NT2/D1 (cell line): ENCODE data around the gene HPS6.

ENCODE experiments used
- SUZ12 ChIP-seq: IDR thresholded peaks from 2 replicates; pipeline ENCODE4 v1.6.1; 2011; ENCODE audit not compliant: insufficient read length, insufficient read depth; ENCODE audit errors: extremely low read depth
- YY1 ChIP-seq: IDR thresholded peaks from 2 replicates; pipeline ENCODE4 v1.6.1; 2011; ENCODE audit not compliant: insufficient read length, insufficient read depth
- ZNF274 ChIP-seq: IDR thresholded peaks from 2 replicates; pipeline ENCODE4 v1.6.1; 2011; ENCODE audit warnings: mild to moderate bottlenecking, low read depth, low read length

DNA sequence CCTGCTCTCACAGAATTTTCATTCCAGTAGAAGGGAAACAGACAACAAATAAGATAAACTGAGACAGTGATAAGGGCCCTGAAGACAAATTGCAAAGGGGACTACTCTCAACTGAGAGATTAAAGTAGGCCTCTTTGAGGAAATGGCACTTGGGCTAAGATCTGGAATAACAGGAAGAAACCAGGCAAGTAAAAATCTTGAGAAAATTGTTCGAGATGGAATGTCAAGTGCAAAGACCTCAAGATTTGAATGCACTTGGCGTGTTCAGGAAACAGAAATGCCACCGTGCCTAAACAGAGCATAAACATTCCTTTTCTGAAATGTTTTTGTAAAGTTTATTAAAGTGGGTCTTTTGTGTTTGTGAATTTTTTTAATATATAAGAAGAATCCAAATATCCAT lies 19.9 kb upstream of the HPS6 start:
- TF ChIP-seq ZNF274 = no peak
- TF ChIP-seq YY1 = no peak
- TF ChIP-seq SUZ12 = no peak
